DND-41 (cell line): ENCODE measurements around the gene MTCH2.

Source experiments
- CTCF ChIP-seq: IDR thresholded peaks from 2 replicates; pipeline ENCODE4 v1.5.1; 2012; ENCODE audit warnings: borderline replicate concordance, low read length, moderate library complexity, mild to moderate bottlenecking; ENCODE audit not compliant: poor library complexity, severe bottlenecking; ENCODE audit errors: extremely low read depth
- EZH2 ChIP-seq: IDR thresholded peaks from 3 replicates; pipeline ENCODE4 v1.6.1; 2012; ENCODE audit warnings: borderline replicate concordance, low read depth, mild to moderate bottlenecking, moderate library complexity, low read length, inconsistent platforms; ENCODE audit not compliant: severe bottlenecking

GRCh38 chr11:47592970-47593369, 49.4 kb downstream of the MTCH2 start:
- no peak for TF ChIP-seq CTCF
- no peak for TF ChIP-seq EZH2
